Neural cell (in vitro differentiated cells): ENCODE measurements around the gene FAM163B. TPM values are rescaled to one million over a fixed set of nuclear protein-coding genes. Genes with fewer than 3 reads are reported as not detected.
"Not testable (repeated sequence)": the region's sequence is repeated elsewhere in the genome, so short reads cannot be mapped to it uniquely, and the experiment has no call there.

Experiments used
- H2AFZ ChIP-seq: fragments of 200-600, 300-800 bp; sonication (generic), shearing (Covaris generic); 2 replicates; pipeline ENCODE4 v1.6.0; 2014; ENCODE audit warnings: low read depth, mild to moderate bottlenecking, antibody characterized with exemption, low read length, moderate library complexity
- H3F3A ChIP-seq: fragments of 200-600 bp; shearing (Covaris generic); 2 replicates; pipeline ENCODE4 v1.6.1; 2016; ENCODE audit warnings: mild to moderate bottlenecking, moderate library complexity, mixed read lengths, antibody characterized with exemption, low read length; ENCODE audit not compliant: insufficient read depth, poor library complexity, severe bottlenecking
- H3K27ac ChIP-seq: fragments of 200-600, 300-800 bp; sonication (generic), shearing (Covaris generic); 2 replicates; pipeline ENCODE4 v1.5.1; 2014; ENCODE audit warnings: mild to moderate bottlenecking, low read length, moderate library complexity
- H3K27me3 ChIP-seq: fragments of 300-800, 200-600 bp; sonication (generic), shearing (Covaris generic); 2 replicates; pipeline ENCODE4 v1.6.0; 2014; ENCODE audit warnings: mild to moderate bottlenecking, low read depth, low read length, moderate library complexity; ENCODE audit not compliant: insufficient read depth
- H3K36me3 ChIP-seq: fragments of 300-800, 200-600 bp; sonication (generic), shearing (Covaris generic); 2 replicates; pipeline ENCODE4 v1.5.1; 2014; ENCODE audit warnings: mild to moderate bottlenecking, antibody characterized with exemption, low read length, moderate library complexity; ENCODE audit not compliant: insufficient read depth
- H3K4me2 ChIP-seq: fragments of 300-800, 200-600 bp; sonication (generic), shearing (Covaris generic); 2 replicates; pipeline ENCODE4 v1.6.0; 2014; ENCODE audit warnings: mild to moderate bottlenecking, low read length
- H3K4me3 ChIP-seq: fragments of 300-800, 200-600 bp; sonication (generic), shearing (Covaris generic); 2 replicates; pipeline ENCODE4 v1.5.1; 2014; ENCODE audit warnings: mild to moderate bottlenecking, low read length, moderate library complexity
- H3K79me2 ChIP-seq: fragments of 200-600 bp; shearing (Covaris generic); replicated peaks from 2 replicates; pipeline ENCODE4 v1.6.0; 2014; ENCODE audit warnings: mild to moderate bottlenecking, low read length, moderate library complexity; ENCODE audit not compliant: insufficient read depth
- H3K9ac ChIP-seq: fragments of 300-800, 200-600 bp; sonication (generic), shearing (Covaris generic); 2 replicates; pipeline ENCODE4 v1.6.1; 2016; ENCODE audit warnings: mild to moderate bottlenecking, low read length, mixed read lengths
- H3K9me2 ChIP-seq: fragments of 200-600 bp; shearing (Covaris generic); 2 replicates; pipeline ENCODE4 v1.6.1; 2016; ENCODE audit warnings: mild to moderate bottlenecking, low read length, mixed read lengths; ENCODE audit not compliant: insufficient read depth
- H3K9me3 ChIP-seq: fragments of 200-600, 300-800 bp; sonication (generic), shearing (Covaris generic); 2 replicates; pipeline ENCODE4 v1.6.1; 2016; ENCODE audit warnings: mild to moderate bottlenecking, mixed run types, low read length, moderate library complexity, mixed read lengths
- H4K20me1 ChIP-seq: fragments of 200-600 bp; shearing (Covaris generic); 2 replicates; pipeline ENCODE4 v1.6.1; 2016; ENCODE audit warnings: mild to moderate bottlenecking, mixed run types; ENCODE audit not compliant: insufficient read depth
- CTCF ChIP-seq: fragments of 450-650 bp; IDR thresholded peaks from 2 replicates; pipeline ENCODE4 v1.5.1; 2014; ENCODE audit warnings: antibody characterized with exemption, mild to moderate bottlenecking, moderate library complexity; ENCODE audit not compliant: poor library complexity, severe bottlenecking
- EP300 ChIP-seq: fragments of 450-650 bp; conservative IDR thresholded peaks from 2 replicates; pipeline ENCODE4 v1.6.1; 2014; ENCODE audit warnings: antibody characterized with exemption, mild to moderate bottlenecking, moderate library complexity; ENCODE audit not compliant: poor library complexity, severe bottlenecking
- EZH2 ChIP-seq: fragments of 200-600, 300-800 bp; shearing (Covaris generic), sonication (generic); IDR thresholded peaks from 2 replicates; pipeline ENCODE4 v1.6.1; 2014; ENCODE audit warnings: antibody characterized with exemption, low read length, borderline replicate concordance, mild to moderate bottlenecking; ENCODE audit not compliant: insufficient read depth, poor library complexity, severe bottlenecking
- MXI1 ChIP-seq: fragments of 450-650 bp; conservative IDR thresholded peaks from 2 replicates; pipeline ENCODE4 v1.6.1; 2014; ENCODE audit warnings: antibody characterized with exemption, mild to moderate bottlenecking; ENCODE audit not compliant: poor library complexity, severe bottlenecking
- POLR2AphosphoS5 ChIP-seq: IDR thresholded peaks from 2 replicates; pipeline ENCODE4 v1.6.1; 2012
- RAD21 ChIP-seq: fragments of 450-650 bp; conservative IDR thresholded peaks from 2 replicates; pipeline ENCODE4 v1.6.1; 2014; ENCODE audit warnings: antibody characterized with exemption, mild to moderate bottlenecking, moderate library complexity
- SMC3 ChIP-seq: fragments of 450-650 bp; conservative IDR thresholded peaks from 2 replicates; pipeline ENCODE4 v1.6.1; 2014; ENCODE audit warnings: antibody characterized with exemption, mild to moderate bottlenecking, moderate library complexity; ENCODE audit not compliant: poor library complexity
- TAF1 ChIP-seq: IDR thresholded peaks from 2 replicates; pipeline ENCODE4 v1.6.1; 2012; ENCODE audit warnings: low read depth
- polyA plus RNA-seq: library from polyadenylated mRNA; depleted of rRNA; stranded (reverse); fragments of >200 nt; gene quantifications from 2 replicates; pipeline ENCODE4 v1.2.3, GENCODE V29; 2014

The FAM163B gene
- polyA plus RNA-seq, 1 donor from 2014 or later: 1.5 TPM

GRCh38 chr9:133566382-133566781 is 42.8 kb downstream of the FAM163B start:
- Histone ChIP-seq H3K9me2 (no peaks in the 10 kb centered on the region), H3K9ac (no peak overlapping the region), H3K27ac (no peak overlapping the region), H3K9me3 (no peaks in the 10 kb centered on the region), H3F3A (no peaks in the 10 kb centered on the region), H2AFZ (no peak overlapping the region), H3K79me2 (no peaks in the 10 kb centered on the region), H3K27me3 (no peaks in the 10 kb centered on the region), H3K4me2 (no peak overlapping the region), H3K36me3 (no peaks in the 10 kb centered on the region), H4K20me1 (no peaks in the 10 kb centered on the region), H3K4me3 (no peak overlapping the region)
- TF ChIP-seq SMC3: no peak
- TF ChIP-seq CTCF: no peak
- no peak for TF ChIP-seq MXI1
- no peak for TF ChIP-seq EP300
- TF ChIP-seq RAD21: no peak
- TF ChIP-seq TAF1: no peak

- Histone ChIP-seq H2AFZ (no peak overlapping the region), H3K9me2 (no peaks in the 10 kb centered on the region), H3K27me3 (no peaks in the 10 kb centered on the region), H3F3A (no peaks in the 10 kb centered on the region), H3K9ac (no peak overlapping the region), H3K79me2 (no peaks in the 10 kb centered on the region), H3K9me3 (no peaks in the 10 kb centered on the region), H3K4me2 (no peak overlapping the region), H3K36me3 (no peaks in the 10 kb centered on the region), H4K20me1 (no peaks in the 10 kb centered on the region), H3K4me3 (no peak overlapping the region), H3K27ac (no peak overlapping the region)
- no peak for TF ChIP-seq RAD21
- no peak for TF ChIP-seq EP300
- TF ChIP-seq EZH2: no peak
- no peak for TF ChIP-seq SMC3
- no peak for TF ChIP-seq POLR2AphosphoS5
- no peak for TF ChIP-seq CTCF
These were observed 44.6 kb downstream of the FAM163B start for GRCh38 chr9:133564451-133565116.

GRCh38 chr9:133563814-133564213 is 45.4 kb downstream of the FAM163B start:
- H3K4me3 ChIP-seq, H3K9me2 ChIP-seq, H3K27me3 ChIP-seq, H3K79me2 ChIP-seq, H3F3A ChIP-seq, H3K4me2 ChIP-seq, H3K36me3 ChIP-seq, H4K20me1 ChIP-seq, H3K9me3 ChIP-seq, H3K9ac ChIP-seq, H2AFZ ChIP-seq, H3K27ac ChIP-seq: not testable (repeated sequence)
